ENCODE data around the gene TBC1D5. TPM values are rescaled to one million over a fixed set of nuclear protein-coding genes. Genes with fewer than 3 reads are reported as not detected.

TBC1D5 gene
- total RNA-seq, 3 donors from 2014 or later (not counting 1 experiment from before 2014, with no cell fraction given), result 63.8 to 81.9 (median 74.9) TPM

DNA sequence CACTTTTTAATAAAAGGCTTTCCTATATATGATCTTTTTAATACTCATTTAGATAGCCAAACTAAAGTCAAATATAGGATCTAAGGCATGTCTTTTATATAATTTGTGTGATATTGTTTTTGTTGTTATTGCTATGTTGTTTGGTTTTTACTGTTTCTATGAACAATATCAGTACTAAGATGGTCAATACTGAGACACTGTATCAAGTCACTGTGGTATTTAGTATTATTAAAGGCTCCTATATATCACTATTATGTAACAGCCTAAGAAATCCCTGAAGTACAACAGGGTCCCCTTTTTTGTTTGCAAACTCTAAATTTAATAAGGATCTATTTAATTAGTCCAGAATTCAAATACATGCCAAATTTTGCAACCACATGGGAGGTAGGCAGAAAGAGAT lies 61.9 kb downstream of the TBC1D5 start:
- no peak for DNase-seq
- TF ChIP-seq, protein P1, sequence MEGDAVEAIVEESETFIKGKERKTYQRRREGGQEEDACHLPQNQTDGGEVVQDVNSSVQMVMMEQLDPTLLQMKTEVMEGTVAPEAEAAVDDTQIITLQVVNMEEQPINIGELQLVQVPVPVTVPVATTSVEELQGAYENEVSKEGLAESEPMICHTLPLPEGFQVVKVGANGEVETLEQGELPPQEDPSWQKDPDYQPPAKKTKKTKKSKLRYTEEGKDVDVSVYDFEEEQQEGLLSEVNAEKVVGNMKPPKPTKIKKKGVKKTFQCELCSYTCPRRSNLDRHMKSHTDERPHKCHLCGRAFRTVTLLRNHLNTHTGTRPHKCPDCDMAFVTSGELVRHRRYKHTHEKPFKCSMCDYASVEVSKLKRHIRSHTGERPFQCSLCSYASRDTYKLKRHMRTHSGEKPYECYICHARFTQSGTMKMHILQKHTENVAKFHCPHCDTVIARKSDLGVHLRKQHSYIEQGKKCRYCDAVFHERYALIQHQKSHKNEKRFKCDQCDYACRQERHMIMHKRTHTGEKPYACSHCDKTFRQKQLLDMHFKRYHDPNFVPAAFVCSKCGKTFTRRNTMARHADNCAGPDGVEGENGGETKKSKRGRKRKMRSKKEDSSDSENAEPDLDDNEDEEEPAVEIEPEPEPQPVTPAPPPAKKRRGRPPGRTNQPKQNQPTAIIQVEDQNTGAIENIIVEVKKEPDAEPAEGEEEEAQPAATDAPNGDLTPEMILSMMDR (IDR thresholded peaks at IDR 0.05), result no peak
- Histone ChIP-seq H3K4me1 (ENCODE audit: control insufficient read depth, insufficient read depth, low read length) (no peaks in the 10 kb centered on the region), H3K27ac (ENCODE audit: low read length) (no peak overlapping the region), H3K4me3 (ENCODE audit: low read length) (no peak overlapping the region), H3K36me3 (ENCODE audit: control insufficient read depth, insufficient read depth, low read length) (no peaks in the 10 kb centered on the region), H3K9me3 (ENCODE audit: control insufficient read depth, insufficient read depth, low read length) (no peaks in the 10 kb centered on the region), H3K27me3 (ENCODE audit: control insufficient read depth, insufficient read depth, low read length) (no peaks in the 10 kb centered on the region)
- intact Hi-C loops (cut with micrococcal nuclease), result no loop called here
- Mint-ChIP-seq H3K4me3 (no peak overlapping the region), H3K36me3 (no peaks in the 10 kb centered on the region), H3K27me3 (ENCODE audit: low read depth in 2 of 2) (no peaks in the 10 kb centered on the region), H3K27ac (no peak overlapping the region), H3K9me3 (no peaks in the 10 kb centered on the region), H3K4me1 (peaks cover 8 to 16% of the 10 kb centered on the region in 2 donors)
- no peak for ATAC-seq

DNA sequence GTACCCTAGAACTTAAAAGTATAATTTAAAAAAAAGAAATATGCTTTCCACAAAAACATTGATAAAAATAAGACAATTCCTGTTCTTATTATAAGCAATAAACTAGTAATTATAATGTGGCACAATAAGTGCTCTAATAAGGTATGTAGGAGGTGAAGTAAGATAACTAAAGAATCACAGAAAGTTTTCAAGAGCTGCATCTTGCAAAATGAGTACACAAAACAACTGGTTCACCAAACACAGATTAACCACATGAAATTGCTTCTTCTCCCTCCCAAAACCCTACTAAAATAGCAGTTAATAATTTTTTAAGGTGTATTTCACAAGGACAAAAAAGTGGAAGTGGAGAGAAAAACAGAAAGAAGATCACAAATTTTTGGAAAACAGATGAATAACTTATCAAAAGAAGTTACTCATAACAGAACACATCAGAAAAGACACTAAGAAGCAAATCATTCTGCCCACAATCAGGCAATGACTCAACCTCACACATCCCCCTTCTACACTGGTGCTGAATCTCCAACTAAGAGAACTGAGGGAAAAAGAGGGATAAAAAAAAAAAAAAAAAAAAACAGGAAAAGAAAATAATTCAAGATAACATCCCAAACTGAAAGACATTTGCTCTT lies 64.2 kb downstream of the TBC1D5 start:
- H3K27ac Mint-ChIP-seq, result peak overlapping the region in 1 of 2 donors; percentile 48
- ATAC-seq (no peak), DNase-seq (no peak)
- no peaks in the 10 kb centered on the region for H3K36me3 ChIP-seq (ENCODE audit: control insufficient read depth, insufficient read depth, low read length)
- no peaks in the 10 kb centered on the region for H3K9me3 Mint-ChIP-seq
- H3K27ac ChIP-seq (ENCODE audit: low read length), result no peak overlapping the region
- peaks cover 12 to 16% of the 10 kb centered on the region in 2 donors for H3K4me1 Mint-ChIP-seq
- no peaks in the 10 kb centered on the region for H3K9me3 ChIP-seq (ENCODE audit: control insufficient read depth, insufficient read depth, low read length)
- H3K4me3 Mint-ChIP-seq, result no peak overlapping the region
- no peaks in the 10 kb centered on the region for H3K27me3 Mint-ChIP-seq (ENCODE audit: low read depth in 2 of 2)
- H3K4me1 ChIP-seq (ENCODE audit: control insufficient read depth, insufficient read depth, low read length), result no peaks in the 10 kb centered on the region
- TF ChIP-seq, protein P1 (IDR thresholded peaks at IDR 0.05), result no peak
- H3K4me3 ChIP-seq (ENCODE audit: low read length), result no peak overlapping the region
- no peaks in the 10 kb centered on the region for H3K27me3 ChIP-seq (ENCODE audit: control insufficient read depth, insufficient read depth, low read length)
- no peaks in the 10 kb centered on the region for H3K36me3 Mint-ChIP-seq
- intact Hi-C loops (cut with micrococcal nuclease), result no loop called here

DNA sequence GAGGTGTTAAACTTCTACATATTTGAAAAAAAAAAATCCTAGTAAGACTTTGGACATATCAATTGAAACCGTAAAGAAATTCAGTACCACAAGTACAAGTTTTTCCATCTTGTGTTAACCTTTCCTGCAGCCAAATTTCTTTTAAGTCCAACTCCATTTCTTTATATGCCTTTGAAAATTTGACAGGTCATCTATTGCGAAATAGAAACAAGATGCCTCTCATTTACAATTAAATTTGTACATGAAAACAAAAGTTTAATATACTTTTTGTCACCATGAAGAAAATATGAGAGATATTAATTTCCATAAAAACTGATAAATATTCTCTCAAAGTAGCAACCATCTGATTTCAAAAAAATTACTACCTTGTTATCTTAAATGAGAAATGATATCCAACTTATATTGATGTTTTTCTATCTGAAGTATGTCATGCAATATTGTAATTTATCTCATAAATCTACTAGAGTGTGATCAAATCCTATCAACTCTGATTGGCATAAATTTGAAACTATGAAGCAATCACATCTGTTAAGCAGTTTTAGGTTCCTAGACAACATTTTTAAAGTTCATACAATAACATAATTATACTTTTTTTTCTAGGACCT lies 68.2 kb downstream of the TBC1D5 start:
- no peaks in the 10 kb centered on the region for H3K36me3 ChIP-seq (ENCODE audit: control insufficient read depth, insufficient read depth, low read length)
- no peaks in the 10 kb centered on the region for H3K9me3 ChIP-seq (ENCODE audit: control insufficient read depth, insufficient read depth, low read length)
- Mint-ChIP-seq H3K27me3 (ENCODE audit: low read depth in 2 of 2) (no peaks in the 10 kb centered on the region), H3K4me1 (peaks cover 12 to 16% of the 10 kb centered on the region in 2 donors), H3K4me3 (no peak overlapping the region), H3K27ac (no peak overlapping the region), H3K9me3 (no peaks in the 10 kb centered on the region), H3K36me3 (no peaks in the 10 kb centered on the region)
- no peaks in the 10 kb centered on the region for H3K4me1 ChIP-seq (ENCODE audit: control insufficient read depth, insufficient read depth, low read length)
- no peak overlapping the region for H3K27ac ChIP-seq (ENCODE audit: low read length)
- WGBS (ENCODE audit: insufficient coverage), result 88% methylated on average over 1 of the region's 2 CpGs
- intact Hi-C loops (cut with micrococcal nuclease), result no loop called here
- no peak for DNase-seq
- no peaks in the 10 kb centered on the region for H3K27me3 ChIP-seq (ENCODE audit: control insufficient read depth, insufficient read depth, low read length)
- no peak for ATAC-seq
- no peak overlapping the region for H3K4me3 ChIP-seq (ENCODE audit: low read length)
- TF ChIP-seq, protein P1 (IDR thresholded peaks at IDR 0.05), result no peak

DNA sequence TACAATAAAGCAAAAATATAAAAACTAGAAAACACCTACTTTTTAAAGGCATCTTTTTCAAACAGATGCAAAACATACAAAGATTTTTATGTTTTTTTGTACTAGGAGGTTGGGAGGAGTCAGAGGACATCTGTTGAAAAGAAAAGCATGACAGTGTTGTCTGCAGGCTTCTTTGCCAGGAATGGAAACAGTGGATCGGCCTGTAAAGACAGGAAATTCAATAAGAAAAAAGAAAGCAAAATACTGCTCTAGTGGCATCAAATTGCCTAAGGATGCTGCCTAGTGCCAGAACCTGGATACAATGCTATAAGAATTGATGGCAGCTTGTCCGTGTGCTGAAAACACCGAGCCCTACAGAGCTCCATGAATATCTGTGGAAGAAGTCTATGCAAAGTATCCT lies 69.9 kb downstream of the TBC1D5 start:
- H3K27me3 Mint-ChIP-seq (ENCODE audit: low read depth in 2 of 2), result no peaks in the 10 kb centered on the region

More for the DNA sequence above, 69.9 kb downstream of the TBC1D5 start:
- DNase-seq, result no peak
- intact Hi-C loops (cut with micrococcal nuclease), result no loop called here
- Histone ChIP-seq H3K36me3 (ENCODE audit: control insufficient read depth, insufficient read depth, low read length) (no peaks in the 10 kb centered on the region), H3K4me1 (ENCODE audit: control insufficient read depth, insufficient read depth, low read length) (no peaks in the 10 kb centered on the region), H3K9me3 (ENCODE audit: control insufficient read depth, insufficient read depth, low read length) (no peaks in the 10 kb centered on the region), H3K4me3 (ENCODE audit: low read length) (no peak overlapping the region), H3K27me3 (ENCODE audit: control insufficient read depth, insufficient read depth, low read length) (no peaks in the 10 kb centered on the region), H3K27ac (ENCODE audit: low read length) (no peak overlapping the region)
- Mint-ChIP-seq H3K9me3 (no peaks in the 10 kb centered on the region), H3K4me1 (peaks cover 5 to 6% of the 10 kb centered on the region in 2 donors), H3K4me3 (no peak overlapping the region), H3K27ac (no peak overlapping the region), H3K36me3 (no peaks in the 10 kb centered on the region)
- 89% methylated on average over 3 of the region's 3 CpGs for WGBS (ENCODE audit: insufficient coverage)
- no peak for ATAC-seq
- TF ChIP-seq, protein P1 (IDR thresholded peaks at IDR 0.05), result no peak

All from natural killer cell (primary cell).